ENCODE data around the gene ZBP1. TPM values are rescaled to one million over a fixed set of nuclear protein-coding genes. Genes with fewer than 3 reads are reported as not detected.

The ZBP1 gene
- total RNA-seq, 1 donor from 2014 or later = not detected

GRCh38 chr20:57587278-57587988 lies 32.8 kb downstream of the ZBP1 start:
- H3K36me3 Mint-ChIP-seq = no peaks in the 10 kb centered on the region
- DNase-seq (ENCODE audit: low spot score in 2 of 2, unreplicated experiment in 2 of 2) = no peak
- peaks cover 24% of the 10 kb centered on the region for H3K4me1 Mint-ChIP-seq
- no peak overlapping the region for H3K4me3 Mint-ChIP-seq
- peaks cover 4% of the 10 kb centered on the region for H3K9me3 Mint-ChIP-seq
- H3K27ac Mint-ChIP-seq = no peak overlapping the region
- peaks cover 81% of the 10 kb centered on the region for H3K27me3 Mint-ChIP-seq (ENCODE audit: low read depth)
- TF ChIP-seq, protein P1, sequence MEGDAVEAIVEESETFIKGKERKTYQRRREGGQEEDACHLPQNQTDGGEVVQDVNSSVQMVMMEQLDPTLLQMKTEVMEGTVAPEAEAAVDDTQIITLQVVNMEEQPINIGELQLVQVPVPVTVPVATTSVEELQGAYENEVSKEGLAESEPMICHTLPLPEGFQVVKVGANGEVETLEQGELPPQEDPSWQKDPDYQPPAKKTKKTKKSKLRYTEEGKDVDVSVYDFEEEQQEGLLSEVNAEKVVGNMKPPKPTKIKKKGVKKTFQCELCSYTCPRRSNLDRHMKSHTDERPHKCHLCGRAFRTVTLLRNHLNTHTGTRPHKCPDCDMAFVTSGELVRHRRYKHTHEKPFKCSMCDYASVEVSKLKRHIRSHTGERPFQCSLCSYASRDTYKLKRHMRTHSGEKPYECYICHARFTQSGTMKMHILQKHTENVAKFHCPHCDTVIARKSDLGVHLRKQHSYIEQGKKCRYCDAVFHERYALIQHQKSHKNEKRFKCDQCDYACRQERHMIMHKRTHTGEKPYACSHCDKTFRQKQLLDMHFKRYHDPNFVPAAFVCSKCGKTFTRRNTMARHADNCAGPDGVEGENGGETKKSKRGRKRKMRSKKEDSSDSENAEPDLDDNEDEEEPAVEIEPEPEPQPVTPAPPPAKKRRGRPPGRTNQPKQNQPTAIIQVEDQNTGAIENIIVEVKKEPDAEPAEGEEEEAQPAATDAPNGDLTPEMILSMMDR (IDR thresholded peaks at IDR 0.05; ENCODE audit: unreplicated experiment) = no peak

DNA sequence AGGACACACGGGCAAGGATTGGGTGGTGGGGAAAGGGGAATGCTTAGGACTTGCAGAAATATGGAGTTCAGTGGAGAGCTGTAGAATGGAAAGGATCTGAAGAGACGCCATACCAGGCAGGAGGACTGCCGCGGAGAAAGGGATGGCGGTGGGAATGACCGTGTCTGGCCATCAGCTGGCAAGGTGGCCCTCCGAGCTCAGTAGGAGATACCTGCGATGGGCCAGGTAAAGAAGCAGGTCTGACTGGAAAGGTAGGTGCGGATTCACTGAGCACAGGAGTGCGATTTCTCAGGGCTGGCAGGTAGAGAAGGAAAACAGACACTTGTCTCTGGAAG lies 33.3 kb downstream of the ZBP1 start:
- Mint-ChIP-seq H3K4me3 (no peak overlapping the region), H3K9me3 (peaks cover 4% of the 10 kb centered on the region), H3K4me1 (peaks cover 30% of the 10 kb centered on the region), H3K27ac (no peak overlapping the region), H3K27me3 (ENCODE audit: low read depth) (peaks cover 81% of the 10 kb centered on the region), H3K36me3 (no peaks in the 10 kb centered on the region)
- TF ChIP-seq, protein P1 (IDR thresholded peaks at IDR 0.05; ENCODE audit: unreplicated experiment) = no peak
- DNase-seq (ENCODE audit: low spot score in 2 of 2, unreplicated experiment in 2 of 2) = no peak

- peaks cover 4% of the 10 kb centered on the region for H3K9me3 Mint-ChIP-seq
- H3K27ac Mint-ChIP-seq = no peak overlapping the region
- TF ChIP-seq, protein P1 (IDR thresholded peaks at IDR 0.05; ENCODE audit: unreplicated experiment) = no peak
- no peak for DNase-seq (ENCODE audit: low spot score in 2 of 2, unreplicated experiment in 2 of 2)
- H3K4me3 Mint-ChIP-seq = no peak overlapping the region
- H3K36me3 Mint-ChIP-seq = no peaks in the 10 kb centered on the region
- H3K4me1 Mint-ChIP-seq = peaks cover 33% of the 10 kb centered on the region
- H3K27me3 Mint-ChIP-seq (ENCODE audit: low read depth) = peaks cover 81% of the 10 kb centered on the region
These were observed 33.8 kb downstream of the ZBP1 start for GRCh38 chr20:57586370-57586793.

DNA sequence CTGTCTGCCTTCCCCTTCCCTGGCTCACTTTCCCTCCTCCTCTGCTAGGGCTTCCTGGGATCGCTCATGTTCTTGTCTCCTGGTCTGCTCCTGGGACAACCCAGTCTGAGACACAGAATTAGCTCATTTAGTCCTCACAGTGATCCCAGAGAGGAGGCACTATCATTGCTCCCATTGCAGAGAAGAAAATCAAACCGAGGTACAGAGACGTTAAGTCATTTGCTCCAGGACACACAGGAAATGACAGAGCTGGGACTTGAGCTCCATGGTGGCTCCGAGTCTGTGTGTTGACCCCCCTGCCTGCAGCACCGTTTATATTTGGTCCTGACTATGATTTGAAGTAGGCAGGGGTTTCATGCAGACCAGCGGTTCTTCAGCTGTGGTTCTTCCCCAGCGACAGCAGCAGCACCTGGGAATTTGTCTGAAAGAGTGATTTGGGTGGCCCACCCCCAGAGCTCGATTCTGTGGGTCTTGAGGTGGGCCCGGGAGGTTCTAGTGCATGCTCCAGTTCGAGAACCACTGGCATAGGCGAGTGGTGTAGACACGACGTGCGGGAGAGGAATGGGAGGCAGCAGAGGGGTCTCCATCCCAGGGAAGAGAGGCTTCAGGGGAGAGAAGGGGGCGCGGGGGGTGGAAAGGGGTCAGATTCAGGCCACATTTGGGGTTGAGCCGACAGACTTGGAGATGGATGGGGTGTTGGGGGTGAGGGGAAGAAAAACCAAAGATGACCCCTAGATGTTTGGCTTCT lies 34.6 kb downstream of the ZBP1 start:
- DNase-seq (ENCODE audit: low spot score in 2 of 2, unreplicated experiment in 2 of 2) = no peak
- Mint-ChIP-seq H3K27ac (no peak overlapping the region), H3K4me3 (no peak overlapping the region), H3K4me1 (peaks cover 40% of the 10 kb centered on the region), H3K27me3 (ENCODE audit: low read depth) (peaks cover 81% of the 10 kb centered on the region), H3K36me3 (no peaks in the 10 kb centered on the region), H3K9me3 (peaks cover 4% of the 10 kb centered on the region)
- TF ChIP-seq, protein P1 (IDR thresholded peaks at IDR 0.05; ENCODE audit: unreplicated experiment) = no peak

GRCh38 chr20:57584768-57585461 lies 35.3 kb downstream of the ZBP1 start:
- TF ChIP-seq, protein P1 (IDR thresholded peaks at IDR 0.05; ENCODE audit: unreplicated experiment) = no peak
- H3K9me3 Mint-ChIP-seq = peaks cover 4% of the 10 kb centered on the region
- no peak overlapping the region for H3K4me3 Mint-ChIP-seq
- peaks cover 47% of the 10 kb centered on the region for H3K4me1 Mint-ChIP-seq
- peaks cover 79% of the 10 kb centered on the region for H3K27me3 Mint-ChIP-seq (ENCODE audit: low read depth)
- DNase-seq (ENCODE audit: low spot score in 2 of 2, unreplicated experiment in 2 of 2) = no peak
- H3K27ac Mint-ChIP-seq = no peak overlapping the region
- no peaks in the 10 kb centered on the region for H3K36me3 Mint-ChIP-seq

All from mesothelial cell of epicardium (in vitro differentiated cells).